Activated CD8-positive, alpha-beta memory T cell treated with anti-CD3 and anti-CD28 coated beads for 36 hours (primary cell): ENCODE data around the gene TMEM30B. TPM values are rescaled to one million over a fixed set of nuclear protein-coding genes. Genes with fewer than 3 reads are reported as not detected.
"Not testable (repeated sequence)": the region's sequence is repeated elsewhere in the genome, so short reads cannot be mapped to it uniquely, and the experiment has no call there.

Source experiments
- CTCF ChIA-PET: fragments of 350-600 bp; sonication (Branson Sonifier 250); formaldehyde crosslinking; loops from one replicate; lab custom pipeline; 2021; ENCODE audit warnings: antibody characterized with exemption; lab: Charles Lee
- POLR2A ChIA-PET: fragments of 350-600 bp; sonication (Branson Sonifier 250); formaldehyde crosslinking; loops from one replicate; lab custom pipeline; 2021; ENCODE audit warnings: antibody characterized with exemption; lab: Charles Lee
- total RNA-seq, 2 experiments: library from RNA; stranded (reverse); gene quantifications; one replicate each; pipeline ENCODE4 v1.2.3, GENCODE V29; 2021

TMEM30B gene
- 1 to 10 TPM; 1.4 to 2.1 TPM for total RNA-seq

GRCh38 chr14:61281186-61281947, at the start of gene TMEM30B:
Gene TMEM30B, minus strand, starts transcription at chr14:61281338. Its CDS starts 191 bp downstream, at chr14:61281147.
- POLR2A ChIA-PET, result interaction anchor here (0.6 to 1.2 kb wide), 4 partner anchors 49 to 1033 kb away, joined by 3 to 4 read pairs (median 4); no protein-coding TSS in a partner anchor
- CTCF ChIA-PET, result interaction anchor here (0.5 to 2.0 kb wide), 15 partner anchors 10 to 825 kb away, joined by 3 to 7 read pairs (median 3); no protein-coding TSS in a partner anchor

GRCh38 chr14:61330511-61330910, 49.4 kb upstream of the TMEM30B start:
- ChIA-PET POLR2A (interaction anchor here (0.7 to 2.4 kb wide), 10 partner anchors 9 to 147 kb away, joined by 3 to 12 read pairs (median 5); partner anchors contain the start of genes PRKCH and TMEM30B), CTCF (interaction anchor here (0.9 to 1.6 kb wide), 7 partner anchors 11 to 146 kb away, joined by 3 to 7 read pairs (median 4); no protein-coding TSS in a partner anchor)

GRCh38 chr14:61329478-61330051, 48.4 kb upstream of the TMEM30B start:
- POLR2A ChIA-PET, result interaction anchor here (0.7 to 1.6 kb wide), 7 partner anchors 8 to 147 kb away, joined by 3 to 9 read pairs (median 5); partner anchors contain the start of genes PRKCH and TMEM30B
- CTCF ChIA-PET, result interaction anchor here (0.6 to 1.6 kb wide), 4 partner anchors 12 to 224 kb away, joined by 3 to 7 read pairs (median 4); no protein-coding TSS in a partner anchor

DNA sequence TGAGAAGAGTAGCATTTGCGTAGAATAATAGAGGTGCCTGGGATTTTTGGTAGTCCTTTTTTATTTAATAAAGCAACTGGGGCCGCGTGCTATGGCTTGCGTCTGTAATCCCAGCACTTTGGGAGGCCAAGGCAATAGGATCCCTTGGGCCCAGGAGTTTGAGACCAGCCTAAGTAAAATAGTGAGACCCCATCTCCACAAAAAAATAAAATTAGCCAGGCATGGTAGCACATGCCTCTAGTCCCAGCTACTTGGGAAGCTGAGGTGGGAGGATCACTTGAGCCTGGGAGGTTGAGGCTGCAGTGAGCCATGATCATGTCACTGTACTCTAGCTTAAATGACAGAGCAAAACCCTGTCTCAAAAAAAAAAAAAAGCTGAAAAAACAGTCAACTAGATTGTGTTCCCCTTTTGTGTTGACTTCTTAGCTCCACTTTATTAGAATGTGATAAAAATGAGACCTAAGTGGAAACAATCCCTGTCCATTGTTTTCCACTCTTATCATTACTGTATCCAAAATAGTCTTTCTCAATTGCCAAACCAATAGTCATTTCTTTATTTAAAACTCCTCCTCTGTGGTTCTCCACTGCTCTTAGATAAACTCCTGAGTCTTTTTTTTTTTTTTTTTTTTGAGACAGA, 47.6 kb upstream of the TMEM30B start:
- ChIA-PET POLR2A (interaction anchor here (0.6 to 1.3 kb wide), 5 partner anchors 15 to 148 kb away, joined by 3 to 7 read pairs (median 5); no protein-coding TSS in a partner anchor), CTCF (interaction anchor here (0.6 to 1.0 kb wide), 3 partner anchors 13 to 225 kb away, joined by 3 to 5 read pairs (median 3); no protein-coding TSS in a partner anchor)

- ChIA-PET CTCF (no interaction called here), POLR2A (interaction anchor here (0.6 to 1.0 kb wide), 2 partner anchors 62 to 369 kb away, joined by 3 to 5 read pairs; no protein-coding TSS in a partner anchor)
Measured at GRCh38 chr14:61326847-61327246, 45.7 kb upstream of the TMEM30B start.

- CTCF ChIA-PET, result no interaction called here
- POLR2A ChIA-PET, result interaction anchor here (0.6 to 1.1 kb wide), 5 partner anchors 10 to 370 kb away, joined by 3 to 9 read pairs (median 4); no protein-coding TSS in a partner anchor
Measured at GRCh38 chr14:61326146-61326545, 45.0 kb upstream of the TMEM30B start.

- CTCF ChIA-PET, result no interaction called here
- POLR2A ChIA-PET, result interaction anchor here (1.3 kb wide), 1 partner anchor 63 kb away, joined by 4 read pairs; no protein-coding TSS in a partner anchor
Measured at GRCh38 chr14:61325166-61325565, 44.0 kb upstream of the TMEM30B start.

DNA sequence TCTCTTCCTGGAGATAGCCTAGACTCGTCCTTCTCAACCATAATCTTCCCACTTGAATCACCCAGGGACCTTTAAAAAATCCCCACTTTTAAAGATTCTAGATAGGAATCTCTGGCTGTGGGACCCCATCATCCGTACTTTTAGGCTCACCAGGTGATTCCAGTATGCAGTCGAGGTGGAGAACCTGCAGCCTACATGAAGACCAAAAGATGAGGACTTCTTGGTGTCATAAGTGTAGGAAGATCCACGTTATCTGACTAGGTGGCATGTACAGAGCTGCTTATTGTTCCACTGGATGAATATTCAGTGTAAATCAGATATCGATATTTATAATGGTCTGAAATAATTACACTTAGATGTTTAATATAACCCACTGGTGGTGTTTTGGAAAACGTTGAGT, 42.8 kb upstream of the TMEM30B start:
- ChIA-PET CTCF (interaction anchor here (0.8 to 2.8 kb wide), 4 partner anchors 14 to 176 kb away, joined by 3 to 9 read pairs (median 4); no protein-coding TSS in a partner anchor), POLR2A (interaction anchor here (0.7 to 4.0 kb wide), 3 partner anchors 10 to 214 kb away, joined by 3 to 41 read pairs (median 3); no protein-coding TSS in a partner anchor)

GRCh38 chr14:61322799-61323290, 41.7 kb upstream of the TMEM30B start:
- POLR2A ChIA-PET, result interaction anchor here (0.5 to 4.0 kb wide), 8 partner anchors 7 to 129 kb away, joined by 3 to 41 read pairs (median 6); no protein-coding TSS in a partner anchor
- CTCF ChIA-PET, result interaction anchor here (0.8 to 2.8 kb wide), 15 partner anchors 9 to 177 kb away, joined by 3 to 14 read pairs (median 3); no protein-coding TSS in a partner anchor

DNA sequence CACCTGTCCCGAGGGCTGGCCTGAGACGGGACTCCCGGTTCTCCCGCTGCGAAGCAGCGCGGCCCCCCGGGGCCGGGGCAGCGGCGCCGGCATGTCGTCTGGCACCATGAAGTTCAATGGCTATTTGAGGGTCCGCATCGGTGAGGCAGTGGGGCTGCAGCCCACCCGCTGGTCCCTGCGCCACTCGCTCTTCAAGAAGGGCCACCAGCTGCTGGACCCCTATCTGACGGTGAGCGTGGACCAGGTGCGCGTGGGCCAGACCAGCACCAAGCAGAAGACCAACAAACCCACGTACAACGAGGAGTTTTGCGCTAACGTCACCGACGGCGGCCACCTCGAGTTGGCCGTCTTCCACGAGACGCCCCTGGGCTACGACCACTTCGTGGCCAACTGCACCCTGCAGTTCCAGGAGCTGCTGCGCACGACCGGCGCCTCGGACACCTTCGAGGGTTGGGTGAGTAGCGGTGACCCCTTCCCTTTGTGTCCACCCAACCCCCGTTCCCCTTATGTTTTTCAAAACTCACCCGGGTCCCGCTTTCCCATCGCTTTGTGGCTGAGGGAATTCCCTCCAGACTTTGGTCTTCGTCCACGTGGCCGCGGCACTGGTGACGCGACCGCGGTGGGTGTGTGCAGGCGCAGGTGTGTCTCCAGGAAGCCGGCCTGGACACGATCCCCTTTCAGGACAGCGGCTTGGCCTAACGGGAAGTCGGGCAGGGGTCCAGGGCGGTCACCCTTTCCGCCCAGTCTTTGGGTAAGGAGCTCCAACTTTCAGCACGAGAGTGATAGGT, 41.1 kb upstream of the TMEM30B start:
- POLR2A ChIA-PET, result interaction anchor here (0.5 to 4.0 kb wide), 14 partner anchors 8 to 290 kb away, joined by 3 to 41 read pairs (median 6); no protein-coding TSS in a partner anchor
- CTCF ChIA-PET, result interaction anchor here (0.8 to 2.8 kb wide), 15 partner anchors 9 to 230 kb away, joined by 3 to 14 read pairs (median 4); no protein-coding TSS in a partner anchor

- CTCF ChIA-PET, result interaction anchor here (0.9 to 2.3 kb wide), 10 partner anchors 8 to 410 kb away, joined by 3 to 14 read pairs (median 4); no protein-coding TSS in a partner anchor
- POLR2A ChIA-PET, result interaction anchor here (0.5 to 4.0 kb wide), 10 partner anchors 9 to 291 kb away, joined by 3 to 41 read pairs (median 6); no protein-coding TSS in a partner anchor
Measured at GRCh38 chr14:61321385-61322010, 40.4 kb upstream of the TMEM30B start, which contains the start of gene PRKCH. Gene PRKCH, plus strand, starts transcription at chr14:61321579. Its CDS starts 523 bp downstream, at chr14:61322102.

DNA sequence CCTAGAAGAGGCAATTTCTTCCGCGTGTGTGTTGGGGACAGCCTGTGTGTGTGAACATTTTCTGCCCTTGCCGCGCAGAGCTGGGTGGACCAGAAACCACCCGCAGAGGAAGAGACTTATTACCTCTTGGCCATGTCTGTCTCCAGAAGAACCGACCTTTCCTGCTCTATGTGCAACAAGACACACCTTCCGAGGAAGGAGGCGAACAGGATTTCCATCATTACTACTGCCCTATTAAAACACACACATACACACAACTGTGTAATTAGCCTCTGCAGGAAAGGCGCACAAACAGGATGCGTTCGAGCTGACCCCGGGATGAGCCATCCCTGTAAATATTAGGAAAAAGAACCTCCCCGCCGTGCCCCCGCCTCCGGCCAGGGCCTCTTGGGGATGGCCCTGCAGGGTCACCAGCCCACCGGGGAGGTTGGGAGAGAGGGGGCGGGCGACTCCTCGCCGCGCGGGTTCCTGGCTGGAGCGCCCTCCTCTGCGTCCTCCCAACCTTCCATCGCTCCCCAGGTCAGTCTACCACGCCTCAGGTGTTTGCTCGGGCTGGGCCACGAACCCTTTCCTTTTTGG, 39.8 kb upstream of the TMEM30B start:
- CTCF ChIA-PET, result interaction anchor here (0.9 to 2.3 kb wide), 6 partner anchors 7 to 410 kb away, joined by 3 to 7 read pairs (median 4); no protein-coding TSS in a partner anchor
- POLR2A ChIA-PET, result interaction anchor here (0.9 to 4.0 kb wide), 6 partner anchors 9 to 127 kb away, joined by 3 to 41 read pairs (median 6); no protein-coding TSS in a partner anchor

- POLR2A ChIA-PET, result not testable (repeated sequence)
- CTCF ChIA-PET, result interaction anchor here (0.6 to 1.4 kb wide), 3 partner anchors 18 to 164 kb away, joined by 4 to 5 read pairs (median 4); no protein-coding TSS in a partner anchor
Measured at GRCh38 chr14:61320170-61320569, 39.0 kb upstream of the TMEM30B start.

GRCh38 chr14:61319706-61320105, 38.6 kb upstream of the TMEM30B start:
- POLR2A ChIA-PET, result no interaction called here
- CTCF ChIA-PET, result interaction anchor here (0.6 to 1.3 kb wide), 3 partner anchors 15 to 165 kb away, joined by 3 to 5 read pairs (median 4); no protein-coding TSS in a partner anchor

DNA sequence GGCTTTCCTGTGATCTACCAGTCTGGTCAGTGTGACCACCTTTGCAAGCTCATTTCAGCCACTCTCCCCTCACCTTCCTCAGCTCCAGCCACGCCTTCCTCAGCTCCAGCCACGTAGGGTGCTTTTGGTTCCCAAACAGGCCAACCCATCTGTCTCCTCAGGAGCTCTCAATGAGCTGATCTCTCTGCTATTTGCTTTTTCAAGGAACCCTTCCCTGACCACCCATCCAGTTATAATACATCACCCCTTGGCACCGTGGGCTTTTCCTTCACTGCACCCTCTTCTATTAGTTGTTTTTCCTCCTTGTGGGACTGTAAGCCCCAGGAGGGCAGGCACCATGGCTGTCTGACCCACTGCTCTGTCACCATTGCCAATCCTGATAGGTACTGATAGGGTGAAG, 37.9 kb upstream of the TMEM30B start:
- POLR2A ChIA-PET, result no interaction called here
- CTCF ChIA-PET, result interaction anchor here (1.2 to 1.3 kb wide), 3 partner anchors 14 to 137 kb away, joined by 3 to 5 read pairs (median 3); no protein-coding TSS in a partner anchor

DNA sequence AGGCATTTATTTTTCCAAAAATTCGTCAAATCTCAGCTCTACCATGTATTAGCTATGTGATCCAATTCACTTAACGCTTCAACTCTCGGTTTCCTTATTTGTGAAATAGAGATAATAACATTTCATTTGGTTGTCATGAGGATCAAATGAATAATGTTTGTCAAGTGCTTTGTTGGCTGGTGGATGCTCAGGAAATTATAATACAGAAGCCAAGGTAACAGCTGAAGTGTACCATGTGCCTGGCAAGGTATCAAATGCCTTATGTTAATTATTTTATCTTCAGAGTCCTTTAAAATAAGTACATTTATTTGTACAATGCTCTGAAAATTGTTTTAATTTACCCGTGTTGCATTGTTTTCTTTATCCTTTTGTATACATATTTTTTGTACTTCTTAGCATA, 34.2 kb upstream of the TMEM30B start:
- CTCF ChIA-PET, result interaction anchor here (0.6 to 2.0 kb wide), 2 partner anchors 19 to 398 kb away, joined by 3 to 6 read pairs; no protein-coding TSS in a partner anchor
- POLR2A ChIA-PET, result no interaction called here
